BLaER1 (cell line): ENCODE data around the gene ZFP64.
"Not testable (repeated sequence)": the region's sequence is repeated elsewhere in the genome, so short reads cannot be mapped to it uniquely, and the experiment has no call there.

Experiments
- H3K27ac ChIP-seq: shearing (Covaris generic); formaldehyde crosslinking; 2 replicates; pipeline ENCODE4 v1.8.1; 2022
- H3K27me3 ChIP-seq: shearing (Covaris generic); formaldehyde crosslinking; 2 replicates; pipeline ENCODE4 v1.8.1; 2022
- H3K36me3 ChIP-seq: shearing (Covaris generic); formaldehyde crosslinking; 2 replicates; pipeline ENCODE4 v1.8.1; 2022
- H3K4me1 ChIP-seq: shearing (Covaris generic); formaldehyde crosslinking; 2 replicates; pipeline ENCODE4 v1.8.1; 2022
- H3K4me2 ChIP-seq: shearing (Covaris generic); formaldehyde crosslinking; 2 replicates; pipeline ENCODE4 v1.8.1; 2022
- H3K4me3 ChIP-seq: shearing (Covaris generic); formaldehyde crosslinking; 2 replicates; pipeline ENCODE4 v1.8.1; 2022
- H3K9ac ChIP-seq: shearing (Covaris generic); formaldehyde crosslinking; 2 replicates; pipeline ENCODE4 v1.8.1; 2022
- H3K9me3 ChIP-seq: shearing (Covaris generic); formaldehyde crosslinking; 2 replicates; pipeline ENCODE4 v1.8.1; 2022
- H4K20me1 ChIP-seq: shearing (Covaris generic); formaldehyde crosslinking; 2 replicates; pipeline ENCODE4 v1.8.1; 2022
- Cebpa-rat ChIP-seq: shearing (Covaris generic); IDR thresholded peaks from 2 replicates; pipeline ENCODE4 v1.8.1; 2022

Gene ZFP64

DNA sequence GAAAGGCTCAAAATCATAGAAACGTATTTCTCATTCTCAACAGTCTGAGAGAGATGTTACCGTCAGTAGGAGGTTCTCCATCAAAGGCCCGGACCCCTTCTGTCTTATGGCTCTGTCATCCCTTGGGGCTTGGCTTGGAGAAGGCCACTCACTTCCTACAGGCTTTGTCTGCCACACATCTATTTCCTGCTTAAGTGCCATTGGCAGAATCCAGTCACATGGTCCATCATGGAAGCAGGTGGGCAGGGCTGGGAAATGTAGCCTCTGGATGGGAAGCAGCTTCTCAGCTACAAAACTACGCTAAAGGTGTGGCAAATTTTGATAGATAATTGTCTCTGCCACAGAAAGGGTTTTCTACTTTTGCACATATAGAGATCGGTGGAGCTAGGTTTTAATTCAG is 12.6 kb upstream of the ZFP64 start:
- no peak overlapping the region for H3K27ac ChIP-seq
- H3K36me3 ChIP-seq, result no peaks in the 10 kb centered on the region
- H3K4me2 ChIP-seq, result no peak overlapping the region
- H3K4me1 ChIP-seq, result no peaks in the 10 kb centered on the region
- H3K27me3 ChIP-seq, result no peaks in the 10 kb centered on the region
- H3K4me3 ChIP-seq, result no peak overlapping the region
- no peaks in the 10 kb centered on the region for H4K20me1 ChIP-seq
- H3K9ac ChIP-seq, result no peak overlapping the region
- TF ChIP-seq Cebpa-rat, result no peak
- peaks cover 8% of the 10 kb centered on the region for H3K9me3 ChIP-seq

DNA sequence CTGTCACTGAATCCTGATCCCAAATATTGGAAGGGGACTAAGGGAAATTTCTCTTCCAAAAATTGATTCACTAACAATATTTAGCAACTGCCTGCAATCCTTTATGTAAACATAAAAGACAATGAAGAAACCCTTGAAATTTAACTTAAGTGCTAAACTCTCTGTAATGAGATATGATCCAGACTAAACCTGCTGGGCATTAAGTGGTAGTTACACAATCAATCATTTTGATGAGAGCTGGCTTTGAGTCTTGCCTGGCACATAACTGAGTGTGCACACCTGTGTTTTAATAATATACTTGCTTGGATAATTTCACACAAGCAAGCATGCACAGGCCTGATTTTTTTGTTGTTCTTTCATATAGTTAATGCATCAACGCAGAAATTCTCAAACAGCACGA is 9.8 kb upstream of the ZFP64 start:
- no peaks in the 10 kb centered on the region for H4K20me1 ChIP-seq
- H3K27ac ChIP-seq, result no peak overlapping the region
- H3K9ac ChIP-seq, result no peak overlapping the region
- H3K36me3 ChIP-seq, result no peaks in the 10 kb centered on the region
- H3K27me3 ChIP-seq, result no peaks in the 10 kb centered on the region
- no peak for TF ChIP-seq Cebpa-rat
- peaks cover 8% of the 10 kb centered on the region for H3K9me3 ChIP-seq
- H3K4me2 ChIP-seq, result no peak overlapping the region
- no peaks in the 10 kb centered on the region for H3K4me1 ChIP-seq
- H3K4me3 ChIP-seq, result no peak overlapping the region

DNA sequence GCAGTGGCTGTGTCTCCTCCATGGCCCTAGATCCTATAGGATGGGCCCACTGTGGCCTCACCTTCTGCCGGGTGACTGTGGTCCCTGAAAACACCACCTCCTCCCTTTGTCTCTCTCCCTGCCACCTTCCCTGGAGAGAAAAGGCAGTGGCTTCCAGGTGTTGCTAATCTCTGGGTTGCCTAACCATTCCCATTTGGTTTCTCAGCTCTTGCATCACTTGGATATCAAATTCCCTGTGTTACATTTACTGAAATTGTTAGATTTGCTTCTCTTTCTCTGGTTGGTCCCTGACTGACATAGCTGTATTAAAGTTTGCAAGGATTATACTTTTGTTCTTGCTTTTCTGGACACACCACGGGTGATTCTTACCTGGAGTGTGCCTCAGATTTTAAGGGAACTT is 9.3 kb upstream of the ZFP64 start:
- no peak overlapping the region for H3K9ac ChIP-seq
- no peaks in the 10 kb centered on the region for H3K27me3 ChIP-seq
- H3K9me3 ChIP-seq, result peaks cover 8% of the 10 kb centered on the region
- no peak overlapping the region for H3K27ac ChIP-seq
- no peaks in the 10 kb centered on the region for H4K20me1 ChIP-seq
- no peak for TF ChIP-seq Cebpa-rat
- no peaks in the 10 kb centered on the region for H3K4me1 ChIP-seq
- no peak overlapping the region for H3K4me2 ChIP-seq
- H3K36me3 ChIP-seq, result no peaks in the 10 kb centered on the region
- no peak overlapping the region for H3K4me3 ChIP-seq

DNA sequence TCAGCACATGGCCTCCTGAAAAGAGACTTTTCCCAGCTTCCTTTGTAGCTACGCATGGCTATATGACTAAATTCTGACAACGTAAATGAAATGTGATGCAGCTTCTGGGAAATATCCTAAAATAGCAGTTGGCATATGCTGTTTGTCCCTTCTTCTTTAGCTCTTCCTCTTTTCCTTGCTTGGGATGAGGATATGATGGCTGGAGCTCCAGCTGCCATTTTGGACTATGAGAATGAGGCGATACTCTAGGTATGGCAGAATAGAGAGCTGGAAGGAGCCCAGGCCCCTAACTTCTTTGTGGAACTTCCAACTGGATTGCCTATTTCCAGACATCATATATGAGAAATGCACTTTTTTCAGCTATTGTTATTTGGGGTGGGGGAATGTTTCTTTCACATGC is 5.3 kb upstream of the ZFP64 start:
- Histone ChIP-seq H3K4me2 (no peak overlapping the region), H3K9ac (no peak overlapping the region), H3K27ac (no peak overlapping the region), H3K36me3 (no peaks in the 10 kb centered on the region), H4K20me1 (no peaks in the 10 kb centered on the region), H3K4me1 (peaks cover 9% of the 10 kb centered on the region), H3K9me3 (no peaks in the 10 kb centered on the region), H3K4me3 (no peak overlapping the region), H3K27me3 (no peaks in the 10 kb centered on the region)
- no peak for TF ChIP-seq Cebpa-rat

DNA sequence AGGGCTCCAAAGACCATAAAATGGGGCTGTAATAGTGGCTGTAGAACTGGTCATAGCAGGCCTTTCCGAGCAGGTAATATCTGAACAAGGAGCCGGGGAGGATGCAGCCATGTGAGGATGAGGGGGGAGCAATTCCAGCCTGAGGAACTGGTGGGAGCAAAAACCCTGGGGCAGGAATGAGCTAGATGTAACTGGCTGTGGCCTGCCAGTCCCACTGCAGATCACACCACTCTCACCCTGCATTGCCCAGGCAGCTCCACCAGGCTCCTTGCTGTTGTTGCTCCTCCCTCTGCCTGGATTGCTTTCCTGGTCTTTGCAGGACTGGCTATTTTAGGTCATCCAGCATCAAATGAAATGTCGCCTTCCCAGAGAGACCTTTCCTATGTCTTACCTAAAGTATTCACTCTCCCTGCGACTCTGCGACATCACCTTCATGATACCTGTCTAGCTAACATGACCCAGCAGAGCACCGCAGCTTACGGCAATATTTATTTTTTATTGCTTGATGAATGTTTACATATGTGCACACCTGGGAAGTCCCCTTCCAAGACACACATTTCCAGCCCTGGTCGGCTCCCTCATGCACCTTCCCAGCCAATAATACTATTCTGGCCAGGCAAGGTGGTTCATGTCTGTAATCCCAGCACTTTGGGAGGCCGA is 2.4 kb upstream of the ZFP64 start:
- H3K27ac ChIP-seq, result no peak overlapping the region
- TF ChIP-seq Cebpa-rat, result no peak

DNA sequence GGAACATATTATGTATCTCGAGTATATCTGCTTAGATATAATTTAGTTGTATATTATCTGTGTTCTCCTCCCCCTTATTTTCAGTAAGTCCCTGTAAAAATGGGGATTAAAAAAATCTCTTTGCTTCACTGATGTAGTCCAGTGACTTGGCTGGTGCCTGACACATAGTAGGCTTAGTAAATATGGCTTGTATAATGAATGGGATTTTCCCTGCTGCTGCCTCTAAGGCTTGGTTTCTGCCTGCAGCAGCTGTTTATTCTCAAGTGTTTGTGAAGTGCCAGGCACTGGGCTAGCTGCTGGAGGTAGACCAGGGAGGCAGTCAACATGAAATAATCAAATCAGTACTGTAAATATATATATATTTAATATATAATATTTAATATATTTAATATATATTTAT is 1.6 kb upstream of the ZFP64 start:
- H3K36me3 ChIP-seq, result no peaks in the 10 kb centered on the region
- no peaks in the 10 kb centered on the region for H3K27me3 ChIP-seq
- H3K27ac ChIP-seq, result no peak overlapping the region
- peaks cover 20% of the 10 kb centered on the region for H3K4me1 ChIP-seq
- TF ChIP-seq Cebpa-rat, result no peak
- H4K20me1 ChIP-seq, result peaks cover 11% of the 10 kb centered on the region; the same call in 1 of the 2 replicates
- no peak overlapping the region for H3K4me2 ChIP-seq
- no peak overlapping the region for H3K9ac ChIP-seq
- H3K4me3 ChIP-seq, result no peak overlapping the region
- no peaks in the 10 kb centered on the region for H3K9me3 ChIP-seq

More for the DNA sequence above, 2.4 kb upstream of the ZFP64 start:
- H3K36me3 ChIP-seq, result no peaks in the 10 kb centered on the region
- H3K4me3 ChIP-seq, result no peak overlapping the region
- H3K9me3 ChIP-seq, result no peaks in the 10 kb centered on the region
- H4K20me1 ChIP-seq, result peaks cover 11% of the 10 kb centered on the region; the same call in 1 of the 2 replicates
- no peak overlapping the region for H3K4me2 ChIP-seq
- no peak overlapping the region for H3K9ac ChIP-seq
- H3K27me3 ChIP-seq, result no peaks in the 10 kb centered on the region
- H3K4me1 ChIP-seq, result peaks cover 20% of the 10 kb centered on the region

DNA sequence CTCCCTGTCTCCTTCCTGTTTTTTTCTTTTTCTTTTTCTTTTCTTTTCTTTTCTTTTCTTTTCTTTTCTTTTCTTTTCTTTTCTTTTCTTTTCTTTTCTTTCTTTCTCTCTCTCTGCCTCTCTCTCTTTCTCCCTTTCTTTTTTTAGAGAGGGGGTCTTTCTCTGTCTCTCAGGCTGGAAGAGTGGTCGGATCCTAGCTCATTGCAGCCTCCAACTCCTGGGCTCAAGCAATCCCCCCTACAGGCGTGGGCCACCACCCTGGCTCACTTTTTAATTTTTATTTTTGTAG is 1.1 kb upstream of the ZFP64 start:
- peak overlapping the region; percentile 89 for H3K4me2 ChIP-seq
- not testable (repeated sequence) for H3K27me3 ChIP-seq, H3K36me3 ChIP-seq, H3K9me3 ChIP-seq
- peak overlapping the region; percentile 95; the same call in 1 of the 2 replicates for H3K27ac ChIP-seq
- peaks cover 20% of the 10 kb centered on the region for H3K4me1 ChIP-seq
- H3K4me3 ChIP-seq, result peak overlapping the region; percentile 96
- H4K20me1 ChIP-seq, result peaks cover 11% of the 10 kb centered on the region; the same call in 1 of the 2 replicates
- peak overlapping the region; percentile 94 for H3K9ac ChIP-seq

DNA sequence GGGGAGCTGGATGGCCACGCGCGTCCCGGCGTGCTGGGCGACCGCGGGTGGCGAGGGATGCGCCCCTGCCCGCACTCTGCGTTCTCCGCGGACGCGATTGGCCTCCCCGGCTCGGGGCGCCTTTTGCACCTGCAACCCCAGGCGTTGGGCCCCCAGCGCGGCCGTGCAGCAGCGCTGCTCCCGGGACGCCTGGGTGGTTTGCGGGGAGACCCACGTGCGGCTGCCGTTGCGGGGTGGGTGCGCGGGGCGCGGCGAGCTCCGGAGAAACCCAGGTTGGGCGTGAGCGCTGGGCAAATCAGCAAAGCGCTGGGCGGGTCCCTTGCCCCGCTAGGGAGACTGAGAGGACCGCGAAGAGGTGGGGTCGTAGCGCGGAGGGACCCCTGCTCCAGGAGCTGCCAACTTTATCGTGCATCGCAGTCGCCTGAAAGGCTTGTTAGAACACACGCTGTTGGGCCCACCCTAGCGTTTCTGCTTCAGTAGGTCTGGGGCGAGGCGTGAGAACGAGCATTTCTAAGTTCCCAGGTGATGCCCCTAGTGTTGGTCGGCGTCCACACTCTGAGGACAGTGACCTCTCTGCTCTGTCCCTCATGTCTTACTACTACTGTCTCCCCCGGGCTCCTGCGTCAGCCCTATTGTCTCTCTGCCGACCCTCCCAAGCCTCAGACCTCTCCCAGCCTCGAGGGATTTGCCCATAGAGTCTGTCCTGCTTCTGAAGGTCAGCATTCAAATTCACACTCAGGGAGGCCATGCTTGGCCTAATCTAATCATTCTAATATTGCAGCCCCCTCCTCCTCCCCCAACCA is 538 bp upstream of the ZFP64 start:
- peaks cover 20% of the 10 kb centered on the region for H3K4me1 ChIP-seq
- H3K27ac ChIP-seq, result peak overlapping the region; percentile 95
- peaks cover 2% of the 10 kb centered on the region for H3K36me3 ChIP-seq
- H3K27me3 ChIP-seq, result no peaks in the 10 kb centered on the region
- H4K20me1 ChIP-seq, result peaks cover 11% of the 10 kb centered on the region; the same call in 1 of the 2 replicates
- no peaks in the 10 kb centered on the region for H3K9me3 ChIP-seq
- peak overlapping the region; percentile 96 for H3K4me3 ChIP-seq
- H3K4me2 ChIP-seq, result peak overlapping the region; percentile 89
- H3K9ac ChIP-seq, result peak overlapping the region; percentile 94
- no peak for TF ChIP-seq Cebpa-rat

DNA sequence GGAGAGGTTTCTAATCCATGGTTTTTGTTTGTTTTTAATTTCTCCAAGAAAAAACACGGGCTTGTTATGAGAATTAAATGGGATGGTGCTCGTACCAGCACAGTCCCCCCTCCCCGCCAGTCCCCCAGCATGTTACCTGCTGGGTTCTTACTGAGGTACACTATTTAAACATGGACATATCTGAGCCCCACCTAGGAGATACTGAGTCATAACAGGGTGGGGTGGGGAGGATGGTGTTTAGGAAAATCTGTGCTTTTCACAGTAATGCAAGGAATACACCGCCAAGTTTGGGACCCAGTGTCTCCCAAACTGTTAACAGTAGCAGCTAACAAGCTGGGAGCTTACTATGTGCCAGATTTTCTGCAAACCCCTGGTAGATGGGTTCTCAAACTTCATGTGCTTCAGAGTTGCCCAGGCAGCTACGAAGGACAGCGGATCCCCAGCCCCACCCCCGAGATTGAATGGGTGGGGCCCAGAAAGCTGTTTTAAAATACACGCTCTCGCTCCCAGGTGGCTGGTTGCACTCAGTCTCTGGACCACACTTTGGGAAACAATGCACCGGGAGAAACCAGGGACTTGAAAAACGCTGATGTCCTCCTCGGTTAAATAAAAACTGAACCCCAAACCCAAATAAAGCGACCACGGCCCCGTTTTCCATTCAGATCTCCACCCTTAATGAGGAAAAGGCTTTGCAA is 995 bp downstream of the ZFP64 start:
- TF ChIP-seq Cebpa-rat, result no peak
- Histone ChIP-seq H3K4me1 (peaks cover 20% of the 10 kb centered on the region), H3K9ac (peak overlapping the region; percentile 94), H3K4me2 (peak overlapping the region; percentile 89), H3K4me3 (peak overlapping the region; percentile 96), H3K27me3 (no peaks in the 10 kb centered on the region), H3K27ac (peak overlapping the region; percentile 95), H3K9me3 (no peaks in the 10 kb centered on the region), H3K36me3 (peaks cover 17% of the 10 kb centered on the region), H4K20me1 (peaks cover 11% of the 10 kb centered on the region; the same call in 1 of the 2 replicates)

DNA sequence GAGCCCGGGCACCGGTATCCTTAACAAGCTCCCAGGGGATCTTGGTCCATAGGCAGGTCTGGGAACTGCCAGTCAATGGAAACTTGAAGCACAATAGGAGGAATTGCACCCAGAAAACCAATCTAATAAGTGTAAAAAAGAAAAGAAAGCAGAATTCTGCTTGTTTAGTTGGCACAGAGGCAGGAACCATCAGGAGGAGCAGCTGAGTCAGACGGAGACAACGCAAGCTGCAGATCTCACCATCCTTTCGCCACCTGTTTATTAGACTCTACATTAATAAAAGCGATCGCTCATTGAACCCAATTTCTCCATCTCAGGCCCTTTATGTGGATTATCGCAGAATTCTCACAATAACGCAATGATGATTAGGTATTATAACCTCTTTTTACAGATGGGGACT is 9.8 kb downstream of the ZFP64 start:
- Histone ChIP-seq H3K4me3 (no peak overlapping the region), H3K36me3 (peaks cover 97% of the 10 kb centered on the region), H3K4me1 (peaks cover 10% of the 10 kb centered on the region), H3K4me2 (no peak overlapping the region), H3K9ac (no peak overlapping the region), H3K27ac (no peak overlapping the region), H3K27me3 (no peaks in the 10 kb centered on the region), H3K9me3 (peaks cover 12% of the 10 kb centered on the region), H4K20me1 (no peaks in the 10 kb centered on the region)
- no peak for TF ChIP-seq Cebpa-rat
